AG08396 (cell line): Measurements from ENCODE around the gene GMIP.

ENCODE experiments used
- DNase-seq: peaks from one replicate; pipeline ENCODE4 v3.0.0; 2012; ENCODE audit warnings: low spot score, mixed read lengths

GMIP gene

GRCh38 chr19:19659646-19660245, 16.3 kb upstream of the GMIP start:
- no peak for DNase-seq

- peak; percentile 3 for DNase-seq
Measured at GRCh38 chr19:19657397-19657783, 13.9 kb upstream of the GMIP start.

DNA sequence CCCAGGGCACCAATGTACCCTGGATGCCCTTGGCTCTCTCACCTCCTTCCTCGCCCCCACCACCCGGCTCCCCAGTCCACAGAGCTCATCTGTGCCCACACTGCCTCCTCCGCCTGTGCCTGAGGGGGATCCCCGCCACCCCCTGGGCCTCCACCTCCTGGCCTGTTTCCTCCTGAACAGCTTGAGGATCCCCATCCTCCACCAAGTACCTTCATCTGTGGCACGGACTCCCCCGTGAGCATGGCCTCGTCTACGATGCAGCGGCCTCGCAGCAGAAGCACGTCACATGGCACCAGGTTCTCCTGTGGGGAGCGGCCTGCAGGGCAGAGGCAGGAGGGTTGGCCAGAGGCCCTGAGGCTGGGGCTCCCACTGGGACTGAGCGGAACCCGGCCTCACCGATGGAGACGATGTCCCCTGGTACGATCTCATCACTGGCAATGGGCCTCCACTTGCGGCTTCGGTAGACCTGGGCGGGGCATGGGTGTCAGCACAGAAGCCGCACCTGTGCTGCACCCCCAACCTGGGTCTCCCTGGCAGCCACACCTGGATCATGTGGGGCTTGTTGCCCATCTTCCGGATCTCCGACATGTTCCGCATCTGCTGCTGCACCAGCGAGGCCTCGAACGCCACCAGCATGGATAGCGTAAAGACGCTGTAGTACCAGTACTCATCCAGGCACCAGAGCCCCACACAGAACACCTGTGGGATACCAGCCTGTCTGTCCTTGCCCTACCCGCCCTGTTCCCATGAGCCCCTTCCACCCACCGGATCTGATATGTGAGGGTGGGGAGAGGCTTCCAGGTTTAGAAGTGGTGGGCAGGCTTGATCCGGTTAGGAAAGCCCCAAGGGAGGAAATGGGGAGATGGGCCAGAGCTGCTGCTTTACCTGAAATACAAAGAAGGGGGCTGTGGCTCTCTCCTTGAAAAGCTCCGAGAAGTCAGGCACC, 13.3 kb upstream of the GMIP start:
- DNase-seq: peak; percentile 1

GRCh38 chr19:19655641-19656343, 12.3 kb upstream of the GMIP start:
- peak; percentile 3 for DNase-seq

GRCh38 chr19:19655051-19655594, 11.7 kb upstream of the GMIP start:
- DNase-seq: peak; percentile 5

DNA sequence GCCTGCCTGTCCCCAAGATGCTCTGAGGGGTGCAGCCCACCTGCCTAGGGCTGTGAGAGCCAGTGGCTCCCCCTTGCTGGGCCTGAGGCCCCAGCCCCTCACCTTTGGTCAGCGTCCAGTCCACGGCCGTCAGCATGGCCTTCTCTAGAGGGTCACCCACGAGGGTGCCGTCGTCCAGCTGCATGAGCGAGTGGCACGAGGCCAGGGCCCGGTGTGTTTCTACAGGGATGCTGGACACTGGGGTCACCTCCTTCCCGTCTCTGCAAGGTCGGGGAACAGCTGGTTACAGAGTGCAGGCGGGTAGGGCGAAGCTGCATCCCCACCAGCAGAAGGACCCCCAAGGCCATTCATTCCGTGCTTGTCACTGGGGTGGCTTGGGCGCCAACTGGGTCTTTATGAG, 11.0 kb upstream of the GMIP start:
- DNase-seq: peak; percentile 5

GRCh38 chr19:19653597-19654147, 10.2 kb upstream of the GMIP start:
- no peak for DNase-seq

- DNase-seq: no peak
Measured at GRCh38 chr19:19652482-19653295, 9.2 kb upstream of the GMIP start.

DNA sequence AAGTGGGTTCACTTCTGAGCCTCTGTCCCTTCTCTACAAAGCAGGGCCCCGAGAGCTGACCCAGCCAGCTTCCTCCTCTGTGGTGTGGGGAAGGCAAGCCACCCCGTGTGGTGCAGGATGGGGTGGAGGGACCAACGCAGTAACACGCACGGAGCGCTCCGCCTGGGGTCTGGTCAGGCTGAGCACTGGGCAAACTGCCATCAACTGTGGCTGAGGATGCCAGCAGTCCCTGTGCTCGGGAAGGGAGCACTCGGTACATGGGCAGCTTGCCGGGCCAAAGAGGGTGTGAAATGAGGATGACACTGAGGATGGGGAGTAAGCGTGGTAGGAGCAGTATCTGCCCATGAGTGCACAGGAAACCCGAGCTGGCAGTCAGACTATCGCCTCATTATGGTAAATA, 7.6 kb upstream of the GMIP start:
- DNase-seq: no peak

DNA sequence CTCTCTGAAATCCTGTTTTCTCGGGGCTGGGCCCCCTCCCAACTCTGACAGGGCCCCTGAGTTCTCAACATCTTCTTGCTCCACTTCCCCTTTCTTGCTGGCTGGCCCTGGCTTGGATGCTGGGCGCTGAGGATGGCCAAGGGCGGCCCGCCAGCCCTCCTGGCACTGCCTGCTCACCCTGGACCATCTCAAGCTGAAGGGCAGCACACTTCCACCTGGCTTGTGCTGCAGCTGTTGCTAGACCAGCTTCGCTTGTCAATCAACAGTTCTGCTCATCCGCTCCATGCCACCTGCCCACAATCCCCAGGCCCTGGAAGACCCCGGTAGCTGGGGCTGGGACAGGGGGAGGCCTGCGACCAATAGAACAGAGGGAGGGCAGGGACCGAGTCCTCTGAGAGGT, 6.9 kb upstream of the GMIP start:
- no peak for DNase-seq

- DNase-seq: no peak
Measured at GRCh38 chr19:19649580-19649995, 6.1 kb upstream of the GMIP start.

DNA sequence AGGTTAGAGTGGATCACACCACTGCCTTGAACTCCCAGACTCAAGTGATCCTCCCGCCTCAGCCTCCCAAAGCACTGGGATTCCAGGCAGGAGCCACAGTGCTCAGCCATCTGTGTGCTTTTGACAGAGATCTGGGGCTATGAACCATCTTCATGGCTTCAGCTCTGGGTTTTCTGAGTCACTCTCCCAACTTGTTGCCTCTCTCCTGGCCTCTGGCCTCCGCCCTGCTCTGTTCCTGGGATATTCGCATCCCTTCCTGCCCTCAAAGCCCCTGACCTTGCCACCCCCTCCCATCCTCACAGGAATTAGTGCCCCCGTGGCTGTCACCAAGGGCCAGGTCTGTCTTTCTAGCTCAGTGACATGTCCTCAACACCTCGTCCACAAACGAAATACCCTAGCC, 5.7 kb upstream of the GMIP start:
- DNase-seq: no peak

- DNase-seq: no peak
Measured at GRCh38 chr19:19647037-19647835, 3.8 kb upstream of the GMIP start.

- no peak for DNase-seq
Measured at GRCh38 chr19:19645233-19645870, 1.9 kb upstream of the GMIP start.

GRCh38 chr19:19644054-19644388, 564 bp upstream of the GMIP start:
- no peak for DNase-seq

DNA sequence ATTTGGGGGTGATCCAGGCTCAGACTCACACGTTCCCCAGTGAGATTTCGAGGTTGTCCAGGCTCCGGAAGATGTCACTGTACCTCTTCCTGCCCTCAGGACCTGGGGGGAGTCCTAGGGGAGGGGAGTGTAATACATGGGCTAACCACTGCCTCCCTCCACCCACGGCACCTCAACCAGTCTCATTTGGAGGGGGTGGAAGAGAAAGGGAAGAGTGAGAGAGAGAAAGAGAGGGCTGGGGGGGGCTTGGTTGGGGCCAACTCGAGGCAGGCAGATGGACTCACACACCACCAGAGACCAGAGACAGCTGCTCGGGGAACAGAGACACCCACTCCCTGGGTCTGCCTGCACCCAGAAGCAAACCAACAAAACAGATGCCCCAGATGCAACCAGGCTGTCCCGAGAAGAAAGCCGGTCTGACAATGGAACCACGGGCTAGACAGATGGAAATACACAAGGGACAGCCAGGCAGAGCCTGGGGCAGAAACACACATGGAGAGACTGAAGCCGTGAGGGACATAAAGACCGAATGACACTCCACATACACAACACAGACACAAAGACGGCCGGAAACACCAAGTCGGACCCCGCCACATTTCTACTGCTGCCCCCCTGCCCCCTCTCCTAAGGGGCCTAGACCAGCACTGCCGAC, 825 bp downstream of the GMIP start:
- DNase-seq: peak; percentile 56

- DNase-seq: no peak
Measured at GRCh38 chr19:19637523-19638251, 5.8 kb downstream of the GMIP start.

GRCh38 chr19:19637186-19637522, 6.3 kb downstream of the GMIP start:
- no peak for DNase-seq

DNA sequence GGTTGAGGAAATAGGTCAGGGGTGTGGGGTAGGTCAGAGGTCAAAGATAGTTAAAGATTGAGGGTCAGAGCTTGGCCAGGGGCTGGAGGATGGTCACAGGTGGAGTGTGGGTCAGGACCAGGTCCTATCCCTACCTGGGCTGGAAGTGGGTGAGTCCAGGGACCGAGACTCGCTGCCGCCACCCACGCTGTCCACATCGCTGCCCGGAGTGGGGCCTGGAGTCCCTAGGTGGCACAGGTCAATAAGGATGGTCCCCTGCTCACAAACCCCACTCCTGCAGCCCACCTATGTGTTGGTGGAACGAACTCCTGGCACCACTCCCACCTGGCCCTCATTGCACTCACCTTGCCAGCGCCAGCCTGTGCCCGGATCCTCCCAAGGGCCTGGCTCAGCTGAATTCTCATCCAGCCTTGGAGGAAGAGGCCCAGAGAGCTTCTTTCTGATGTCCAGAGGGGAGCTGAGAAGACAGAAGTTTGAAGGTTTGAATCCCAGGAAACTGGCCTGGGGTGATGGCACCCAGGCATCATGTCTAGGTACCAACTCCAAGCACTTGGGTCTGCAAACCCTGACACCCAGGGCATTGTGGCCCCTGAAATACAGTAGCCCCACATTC, 6.8 kb downstream of the GMIP start:
- no peak for DNase-seq
